GM12872 (cell line): ENCODE measurements around the gene TRIM45.

ENCODE experiments used
- CTCF ChIP-seq: IDR thresholded peaks from 3 replicates; pipeline ENCODE4 v1.5.1; 2011; ENCODE audit warnings: low read depth, mild to moderate bottlenecking, low read length, moderate library complexity; ENCODE audit not compliant: insufficient read depth

Gene TRIM45

GRCh38 chr1:117067533-117068370, 53.8 kb downstream of the TRIM45 start:
- TF ChIP-seq CTCF, result peak; percentile 70

GRCh38 chr1:117066367-117066766, 55.2 kb downstream of the TRIM45 start:
- TF ChIP-seq CTCF, result no peak

GRCh38 chr1:117061986-117062415, 59.5 kb downstream of the TRIM45 start:
- TF ChIP-seq CTCF, result no peak
